ENCODE measurements around the gene MTFP1.
A peak's percentile ranks its signal among the peaks of the same experiment; 100 is the strongest.
"Not testable (repeated sequence)": the region's sequence is repeated elsewhere in the genome, so short reads cannot be mapped to it uniquely, and the experiment has no call there.

The MTFP1 gene

GRCh38 chr22:30426388-30427353 is 1.1 kb downstream of the MTFP1 start:
- peak; percentile 86 for DNase-seq (ENCODE audit: low spot score)

GRCh38 chr22:30427871-30428270 is 2.3 kb downstream of the MTFP1 start:
- no peak for DNase-seq (ENCODE audit: low spot score)

DNA sequence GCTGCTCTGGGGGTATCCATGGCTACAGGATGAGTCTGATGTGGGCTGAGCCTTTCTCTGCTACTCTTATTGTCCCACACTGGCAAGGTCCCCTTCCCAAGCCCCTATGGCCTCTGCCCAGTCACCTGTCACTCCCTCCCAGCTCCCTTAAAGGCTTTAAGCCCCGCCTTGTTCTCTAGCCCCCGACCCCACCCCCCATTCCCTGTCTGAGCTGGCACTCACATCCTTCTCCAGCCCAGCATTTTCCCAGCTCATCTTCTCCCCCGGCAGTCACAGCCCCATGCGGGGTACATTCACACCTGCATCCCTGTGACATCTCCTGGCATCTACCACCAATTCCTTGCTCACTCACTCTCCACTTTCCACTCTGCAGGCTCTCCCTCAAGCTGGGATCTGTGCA is 4.3 kb downstream of the MTFP1 start:
- no peak for DNase-seq (ENCODE audit: low spot score)

GRCh38 chr22:30430933-30431332 is 5.4 kb downstream of the MTFP1 start:
- no peak for DNase-seq (ENCODE audit: low spot score)

- DNase-seq (ENCODE audit: low spot score) = no peak
Measured at GRCh38 chr22:30432096-30432495, 6.5 kb downstream of the MTFP1 start.

GRCh38 chr22:30432520-30432919 is 7.0 kb downstream of the MTFP1 start:
- no peak for DNase-seq (ENCODE audit: low spot score)

- DNase-seq (ENCODE audit: low spot score) = no peak
Measured at GRCh38 chr22:30433227-30433626, 7.7 kb downstream of the MTFP1 start.

DNA sequence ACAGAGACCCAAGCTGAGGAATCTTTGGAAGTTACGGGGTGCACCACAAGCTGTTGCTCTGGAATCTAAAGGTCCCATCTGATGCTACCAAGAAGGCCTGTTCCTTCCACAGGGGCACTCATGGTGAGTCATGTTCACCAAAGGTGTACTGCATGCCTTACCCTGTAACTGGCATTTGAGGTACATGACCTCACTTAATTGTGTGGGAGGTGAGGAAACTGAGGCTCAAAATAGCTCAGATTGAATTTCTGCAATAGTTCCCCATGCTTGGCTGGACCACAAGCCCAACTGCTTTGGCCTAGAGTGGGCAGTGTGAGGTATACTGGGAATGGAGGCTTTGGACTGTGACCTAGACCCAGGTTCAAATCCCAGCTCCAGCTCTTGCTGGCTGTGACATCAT is 8.2 kb downstream of the MTFP1 start:
- no peak for DNase-seq (ENCODE audit: low spot score)

GRCh38 chr22:30434843-30435242 is 9.3 kb downstream of the MTFP1 start:
- DNase-seq (ENCODE audit: low spot score) = no peak

DNA sequence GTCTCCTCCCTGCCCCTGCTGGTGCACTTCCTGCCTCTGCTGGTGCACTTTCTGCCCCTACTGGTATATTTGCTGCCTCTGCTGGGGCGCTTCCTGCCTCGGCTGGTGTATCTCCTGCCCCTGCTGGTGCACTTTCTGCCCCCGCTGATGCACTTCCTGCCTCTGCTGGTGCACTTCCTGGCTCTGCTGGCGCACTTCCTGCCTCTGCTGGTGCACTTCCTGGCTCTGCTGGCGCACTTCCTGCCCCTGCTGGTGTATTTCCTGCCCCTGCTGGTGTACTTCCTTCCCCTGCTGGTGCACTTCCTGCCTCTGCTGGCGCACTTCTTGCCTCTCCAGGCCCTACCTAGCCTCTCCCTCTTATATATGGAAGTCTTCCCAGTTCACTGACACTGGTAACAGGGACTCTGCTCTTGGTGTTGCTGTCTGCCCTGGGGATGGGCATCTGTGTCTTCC is 10.1 kb downstream of the MTFP1 start:
- no peak for DNase-seq (ENCODE audit: low spot score)

DNA sequence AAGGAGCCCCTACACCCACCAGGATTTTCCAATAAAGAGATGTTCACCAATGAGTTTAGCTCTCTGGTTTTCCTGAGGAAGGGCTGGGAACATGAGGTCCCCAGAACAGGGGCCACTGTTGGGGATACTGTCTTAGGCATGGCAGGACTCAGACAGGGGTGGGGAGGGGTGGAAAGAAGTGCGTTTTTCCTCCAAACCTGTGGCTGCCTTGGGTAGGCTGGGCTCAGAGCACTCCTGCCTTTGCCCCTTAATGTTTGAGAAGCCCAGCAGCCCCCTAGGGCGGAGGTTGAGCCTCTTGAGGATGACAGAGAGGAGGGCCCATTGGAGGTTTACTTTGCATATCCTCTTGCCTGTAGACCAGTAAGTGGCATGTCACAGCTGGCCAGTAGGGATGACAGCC is 10.6 kb downstream of the MTFP1 start:
- no peak for DNase-seq (ENCODE audit: low spot score)

- no peak for DNase-seq (ENCODE audit: low spot score)
Measured at GRCh38 chr22:30438559-30438958, 13.0 kb downstream of the MTFP1 start.

GRCh38 chr22:30439226-30439625 is 13.7 kb downstream of the MTFP1 start:
- no peak for DNase-seq (ENCODE audit: low spot score)

DNA sequence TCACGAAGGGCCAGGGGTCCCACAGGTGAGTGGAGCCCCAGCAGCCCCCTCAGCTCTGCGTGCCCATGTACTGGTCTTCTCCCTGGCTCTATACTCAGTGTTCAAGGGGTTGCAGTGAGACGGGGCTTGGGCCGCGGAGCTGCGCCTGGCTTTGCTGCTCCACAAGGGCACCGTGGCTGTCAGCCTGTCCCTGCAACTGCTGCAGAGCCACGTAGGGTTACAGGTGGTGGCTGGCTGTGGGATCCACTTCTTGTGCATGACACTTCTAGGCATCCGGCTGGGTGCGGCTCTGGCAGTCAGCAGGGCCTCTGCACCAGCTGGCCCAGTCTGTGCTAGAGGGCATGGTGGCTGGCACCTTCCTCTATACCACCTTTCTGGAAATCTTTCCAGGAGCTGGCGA is 14.3 kb downstream of the MTFP1 start:
- no peak for DNase-seq (ENCODE audit: low spot score)

GRCh38 chr22:30441088-30441487 is 15.5 kb downstream of the MTFP1 start:
- no peak for DNase-seq (ENCODE audit: low spot score)

DNA sequence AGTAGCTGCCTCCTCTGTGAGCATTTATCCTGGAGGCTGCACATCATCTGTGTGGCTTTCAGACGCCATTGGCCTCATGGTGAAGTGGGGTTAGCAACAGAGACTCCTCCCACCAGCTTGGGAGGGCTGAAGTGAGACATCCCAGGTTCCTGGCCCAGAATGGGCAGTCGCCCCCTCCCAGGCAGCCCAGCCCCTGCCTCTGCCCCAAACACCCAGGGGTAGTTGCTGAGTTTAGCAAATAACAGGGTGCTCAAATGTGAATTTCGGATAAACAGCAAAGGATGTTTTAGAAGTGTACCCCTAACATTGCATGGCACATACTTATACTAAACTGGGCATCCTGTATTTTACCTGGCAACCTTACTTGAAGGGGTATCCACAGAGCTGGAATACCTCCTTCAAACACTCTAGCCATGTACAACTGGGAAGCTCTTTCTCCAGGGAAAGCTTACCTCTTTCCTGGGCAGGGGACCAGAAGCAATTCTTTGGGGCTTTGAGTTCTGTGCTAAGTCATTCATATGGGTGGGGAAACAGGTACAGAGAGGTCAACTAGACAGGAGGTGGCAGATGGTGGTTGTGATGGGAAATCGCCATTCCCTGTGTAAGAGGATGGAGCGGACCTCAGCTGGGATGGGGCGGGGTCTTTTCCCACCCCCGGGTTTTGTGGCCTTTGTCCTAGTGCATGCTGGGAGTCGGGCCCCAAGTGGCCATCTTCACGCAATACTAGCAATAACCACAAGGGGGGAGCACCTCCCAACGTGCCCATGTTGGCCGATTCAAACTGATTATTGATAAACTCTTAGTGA is 19.3 kb downstream of the MTFP1 start:
- DNase-seq (ENCODE audit: low spot score) = no peak

DNA sequence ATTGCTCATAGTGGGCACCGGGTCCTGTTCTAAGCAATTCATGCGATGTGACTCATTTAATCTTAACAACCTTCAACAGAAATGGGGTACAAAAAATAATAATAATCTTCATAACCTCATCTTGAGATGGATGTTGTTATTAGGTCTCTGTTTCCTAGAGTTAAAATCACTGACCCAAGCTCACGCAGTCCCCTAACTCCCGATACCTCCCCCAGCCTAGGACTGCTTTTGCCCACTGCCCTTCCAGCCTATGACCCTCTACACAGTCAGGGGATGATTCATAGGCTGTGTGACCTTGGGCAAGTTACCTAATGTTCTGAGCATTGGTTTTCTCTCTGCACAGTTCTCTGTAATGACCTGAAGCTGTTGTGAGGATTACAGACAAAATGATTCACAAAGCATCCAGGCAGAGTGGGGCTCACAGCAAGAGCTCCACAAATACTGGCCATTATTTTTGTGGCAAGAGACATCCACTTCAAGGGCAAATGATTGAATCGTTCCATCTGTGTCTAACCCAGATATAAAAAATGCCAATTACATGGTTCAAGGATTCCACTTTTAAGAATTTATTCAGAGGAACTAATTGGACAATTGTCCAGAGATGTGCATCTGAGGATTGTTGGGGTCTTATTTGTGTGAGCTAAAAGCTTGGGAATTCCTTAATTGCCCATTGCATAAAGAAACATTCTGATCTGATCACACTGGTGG is 20.0 kb downstream of the MTFP1 start:
- DNase-seq (ENCODE audit: low spot score) = no peak

- no peak for DNase-seq (ENCODE audit: low spot score)
Measured at GRCh38 chr22:30447656-30448055, 22.1 kb downstream of the MTFP1 start.

DNA sequence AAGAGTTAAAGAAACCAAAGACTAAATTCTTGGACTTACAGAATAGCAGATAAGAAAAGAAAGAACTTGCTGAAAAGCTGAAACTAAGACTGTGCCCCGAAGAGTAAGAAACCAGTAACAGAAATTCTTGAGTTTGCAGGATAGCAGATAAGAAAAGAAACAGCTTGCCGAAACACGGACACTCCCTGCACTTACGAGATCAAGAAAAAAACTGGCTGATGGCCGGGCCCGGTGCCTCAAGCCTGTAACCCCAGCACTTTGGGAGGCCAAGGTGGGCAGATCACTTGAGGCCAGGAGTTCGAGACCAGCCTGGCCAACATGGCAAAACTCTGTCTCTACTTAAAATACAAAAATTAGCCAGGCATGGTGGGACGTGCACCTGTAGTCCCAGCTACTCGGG is 25.9 kb downstream of the MTFP1 start:
- not testable (repeated sequence) for DNase-seq (ENCODE audit: low spot score)

GRCh38 chr22:30452861-30453260 is 27.3 kb downstream of the MTFP1 start:
- DNase-seq (ENCODE audit: low spot score) = no peak

DNA sequence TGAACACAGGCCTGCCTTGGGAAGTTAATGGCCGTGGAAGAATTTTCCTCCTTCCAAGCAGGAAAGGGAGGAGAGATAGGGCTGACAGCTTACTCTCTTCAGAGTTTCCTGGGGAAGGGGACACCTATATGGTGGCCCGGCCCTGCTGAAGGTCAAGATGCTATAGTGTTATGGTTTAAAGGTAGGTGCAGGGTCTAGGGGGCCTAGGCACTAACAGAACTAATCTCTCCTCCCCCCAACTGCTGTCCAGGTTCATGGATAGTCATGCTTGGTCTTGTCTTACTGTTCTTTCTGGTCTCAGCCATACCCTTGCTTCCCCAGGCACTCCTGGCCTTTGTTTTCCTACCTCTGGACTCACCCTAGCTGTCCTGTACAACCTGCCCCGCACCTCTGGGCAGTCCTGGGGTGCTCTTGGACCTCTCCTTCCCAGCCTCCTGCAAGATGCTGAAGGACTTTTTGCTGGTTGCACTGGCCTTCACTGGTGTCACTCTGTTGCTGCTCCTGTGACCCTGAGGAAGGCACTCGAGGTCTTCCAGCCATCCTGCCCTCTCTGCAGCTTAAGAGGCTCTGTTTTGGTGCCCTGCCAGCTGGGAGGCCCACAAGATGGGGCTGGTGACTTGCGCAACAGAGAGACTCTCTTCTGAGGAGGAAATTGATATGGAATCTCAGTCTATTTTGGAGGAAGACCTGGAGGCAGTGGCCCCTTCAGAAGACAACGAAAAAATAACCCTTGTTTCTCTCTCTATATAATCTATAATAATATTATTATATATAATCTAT is 28.4 kb downstream of the MTFP1 start:
- DNase-seq (ENCODE audit: low spot score) = no peak
